Activated T-helper 17 cell treated with anti-CD3 and anti-CD28 coated beads, Interleukin-2, amount 50 U/mL, for 72 hours (primary cell): Measurements from ENCODE around the gene LMBRD2. TPM values are rescaled to one million over a fixed set of nuclear protein-coding genes. Genes with fewer than 3 reads are reported as not detected.

Experiments
- ATAC-seq: fragments of 150-1000 bp; cut with Tn5 transposase; replicated peaks from 2 replicates; pipeline ENCODE4 v1.10.0; 2021; ENCODE audit warnings: mild to moderate bottlenecking, moderate library complexity
- H3K27ac Mint-ChIP-seq: one replicate; pipeline ENCODE4 v1.8.0; 2022; ENCODE audit warnings: mixed read lengths
- H3K27me3 Mint-ChIP-seq: one replicate; pipeline ENCODE4 v1.8.0; 2022; ENCODE audit warnings: mixed read lengths
- H3K36me3 Mint-ChIP-seq: one replicate; pipeline ENCODE4 v1.8.0; 2022; ENCODE audit warnings: low read depth, mild to moderate bottlenecking, mixed read lengths
- H3K4me1 Mint-ChIP-seq: one replicate; pipeline ENCODE4 v1.8.0; 2022; ENCODE audit warnings: mixed read lengths
- H3K4me3 Mint-ChIP-seq: one replicate; pipeline ENCODE4 v1.8.0; 2022; ENCODE audit warnings: mild to moderate bottlenecking, mixed read lengths
- H3K9me3 Mint-ChIP-seq: one replicate; pipeline ENCODE4 v1.8.0; 2022; ENCODE audit warnings: mixed read lengths
- total RNA-seq, 2 donors: library from RNA; stranded (reverse); gene quantifications; one replicate each; pipeline ENCODE4 v1.2.3, GENCODE V29; 2022

Gene LMBRD2
- total RNA-seq, 2 donors from 2014 or later: 11.1 to 11.6 TPM

GRCh38 chr5:36174119-36174518 is 22.4 kb upstream of the LMBRD2 start:
- Mint-ChIP-seq H3K27ac (no peak overlapping the region), H3K9me3 (no peaks in the 10 kb centered on the region), H3K36me3 (peaks cover 97% of the 10 kb centered on the region), H3K4me1 (no peaks in the 10 kb centered on the region), H3K4me3 (no peak overlapping the region), H3K27me3 (no peaks in the 10 kb centered on the region)
- ATAC-seq: no peak

GRCh38 chr5:36173426-36173825 is 21.7 kb upstream of the LMBRD2 start:
- Mint-ChIP-seq H3K9me3 (no peaks in the 10 kb centered on the region), H3K4me1 (no peaks in the 10 kb centered on the region), H3K27ac (no peak overlapping the region), H3K36me3 (peaks cover 97% of the 10 kb centered on the region), H3K27me3 (no peaks in the 10 kb centered on the region), H3K4me3 (no peak overlapping the region)
- no peak for ATAC-seq

GRCh38 chr5:36172599-36172998 is 20.9 kb upstream of the LMBRD2 start:
- Mint-ChIP-seq H3K36me3 (peaks cover 97% of the 10 kb centered on the region), H3K4me3 (no peak overlapping the region), H3K27me3 (no peaks in the 10 kb centered on the region), H3K9me3 (no peaks in the 10 kb centered on the region), H3K4me1 (no peaks in the 10 kb centered on the region), H3K27ac (no peak overlapping the region)
- ATAC-seq: no peak

- H3K27me3 Mint-ChIP-seq: no peaks in the 10 kb centered on the region
- peaks cover 99% of the 10 kb centered on the region for H3K36me3 Mint-ChIP-seq
- H3K4me3 Mint-ChIP-seq: no peak overlapping the region
- no peak for ATAC-seq
- H3K4me1 Mint-ChIP-seq: peaks cover 5% of the 10 kb centered on the region
- no peaks in the 10 kb centered on the region for H3K9me3 Mint-ChIP-seq
- no peak overlapping the region for H3K27ac Mint-ChIP-seq
These were observed 19.2 kb upstream of the LMBRD2 start for GRCh38 chr5:36170832-36171424.

GRCh38 chr5:36168737-36169136 is 17.1 kb upstream of the LMBRD2 start:
- no peak overlapping the region for H3K4me3 Mint-ChIP-seq
- H3K27me3 Mint-ChIP-seq: no peaks in the 10 kb centered on the region
- peak overlapping the region; percentile 75 for H3K27ac Mint-ChIP-seq
- peaks cover 5% of the 10 kb centered on the region for H3K4me1 Mint-ChIP-seq
- no peak for ATAC-seq
- H3K36me3 Mint-ChIP-seq: peaks cover 96% of the 10 kb centered on the region
- H3K9me3 Mint-ChIP-seq: no peaks in the 10 kb centered on the region

- no peak overlapping the region for H3K4me3 Mint-ChIP-seq
- H3K36me3 Mint-ChIP-seq: peaks cover 93% of the 10 kb centered on the region
- H3K27me3 Mint-ChIP-seq: no peaks in the 10 kb centered on the region
- no peak for ATAC-seq
- no peak overlapping the region for H3K27ac Mint-ChIP-seq
- H3K4me1 Mint-ChIP-seq: peaks cover 15% of the 10 kb centered on the region
- no peaks in the 10 kb centered on the region for H3K9me3 Mint-ChIP-seq
These were observed 12.8 kb upstream of the LMBRD2 start for GRCh38 chr5:36164461-36164860.

- H3K9me3 Mint-ChIP-seq: no peaks in the 10 kb centered on the region
- H3K36me3 Mint-ChIP-seq: peaks cover 93% of the 10 kb centered on the region
- no peaks in the 10 kb centered on the region for H3K27me3 Mint-ChIP-seq
- H3K4me3 Mint-ChIP-seq: no peak overlapping the region
- ATAC-seq: no peak
- peaks cover 15% of the 10 kb centered on the region for H3K4me1 Mint-ChIP-seq
- no peak overlapping the region for H3K27ac Mint-ChIP-seq
These were observed 11.3 kb upstream of the LMBRD2 start for GRCh38 chr5:36162810-36163486.

GRCh38 chr5:36161361-36161760 is 9.7 kb upstream of the LMBRD2 start:
- no peaks in the 10 kb centered on the region for H3K27me3 Mint-ChIP-seq
- H3K4me1 Mint-ChIP-seq: peaks cover 10% of the 10 kb centered on the region
- ATAC-seq: no peak
- H3K9me3 Mint-ChIP-seq: no peaks in the 10 kb centered on the region
- no peak overlapping the region for H3K4me3 Mint-ChIP-seq
- H3K27ac Mint-ChIP-seq: no peak overlapping the region
- H3K36me3 Mint-ChIP-seq: peaks cover 93% of the 10 kb centered on the region

GRCh38 chr5:36160617-36161016 is 8.9 kb upstream of the LMBRD2 start:
- Mint-ChIP-seq H3K27me3 (no peaks in the 10 kb centered on the region), H3K9me3 (no peaks in the 10 kb centered on the region), H3K4me3 (no peak overlapping the region), H3K36me3 (peaks cover 93% of the 10 kb centered on the region), H3K4me1 (peaks cover 17% of the 10 kb centered on the region), H3K27ac (no peak overlapping the region)
- ATAC-seq: no peak

GRCh38 chr5:36158144-36158543 is 6.5 kb upstream of the LMBRD2 start:
- no peaks in the 10 kb centered on the region for H3K27me3 Mint-ChIP-seq
- no peak for ATAC-seq
- H3K36me3 Mint-ChIP-seq: peaks cover 96% of the 10 kb centered on the region
- H3K9me3 Mint-ChIP-seq: no peaks in the 10 kb centered on the region
- H3K27ac Mint-ChIP-seq: no peak overlapping the region
- H3K4me3 Mint-ChIP-seq: no peak overlapping the region
- H3K4me1 Mint-ChIP-seq: peaks cover 22% of the 10 kb centered on the region

- H3K27ac Mint-ChIP-seq: no peak overlapping the region
- H3K4me1 Mint-ChIP-seq: peaks cover 22% of the 10 kb centered on the region
- no peak for ATAC-seq
- no peaks in the 10 kb centered on the region for H3K9me3 Mint-ChIP-seq
- no peak overlapping the region for H3K4me3 Mint-ChIP-seq
- no peaks in the 10 kb centered on the region for H3K27me3 Mint-ChIP-seq
- H3K36me3 Mint-ChIP-seq: peaks cover 93% of the 10 kb centered on the region
These were observed 4.9 kb upstream of the LMBRD2 start for GRCh38 chr5:36156619-36157018.

- no peak overlapping the region for H3K4me3 Mint-ChIP-seq
- no peak for ATAC-seq
- peaks cover 17% of the 10 kb centered on the region for H3K4me1 Mint-ChIP-seq
- peak overlapping the region; percentile 34 for H3K27ac Mint-ChIP-seq
- H3K9me3 Mint-ChIP-seq: no peaks in the 10 kb centered on the region
- H3K36me3 Mint-ChIP-seq: peaks cover 89% of the 10 kb centered on the region
- H3K27me3 Mint-ChIP-seq: no peaks in the 10 kb centered on the region
These were observed 4.5 kb upstream of the LMBRD2 start for GRCh38 chr5:36156121-36156601.

- H3K4me1 Mint-ChIP-seq: peaks cover 22% of the 10 kb centered on the region
- peaks cover 83% of the 10 kb centered on the region for H3K36me3 Mint-ChIP-seq
- no peak overlapping the region for H3K27ac Mint-ChIP-seq
- H3K9me3 Mint-ChIP-seq: no peaks in the 10 kb centered on the region
- no peaks in the 10 kb centered on the region for H3K27me3 Mint-ChIP-seq
- ATAC-seq: no peak
- no peak overlapping the region for H3K4me3 Mint-ChIP-seq
These were observed 3.6 kb upstream of the LMBRD2 start for GRCh38 chr5:36155291-36155690.

- H3K4me1 Mint-ChIP-seq: peaks cover 23% of the 10 kb centered on the region
- no peak for ATAC-seq
- peak overlapping the region; percentile 94 for H3K4me3 Mint-ChIP-seq
- H3K27ac Mint-ChIP-seq: peak overlapping the region; percentile 94
- H3K36me3 Mint-ChIP-seq: peaks cover 68% of the 10 kb centered on the region
- no peaks in the 10 kb centered on the region for H3K27me3 Mint-ChIP-seq
- H3K9me3 Mint-ChIP-seq: no peaks in the 10 kb centered on the region
These were observed 2.0 kb upstream of the LMBRD2 start for GRCh38 chr5:36153726-36154125.

- Mint-ChIP-seq H3K36me3 (peaks cover 64% of the 10 kb centered on the region), H3K9me3 (no peaks in the 10 kb centered on the region), H3K27me3 (no peaks in the 10 kb centered on the region), H3K4me3 (peak overlapping the region; percentile 94), H3K27ac (peak overlapping the region; percentile 94), H3K4me1 (peaks cover 23% of the 10 kb centered on the region)
- ATAC-seq: no peak
These were observed 1.6 kb upstream of the LMBRD2 start for GRCh38 chr5:36153298-36153677.
